Stimulated activated CD4-positive, alpha-beta T cell treated with anti-CD3 and anti-CD28 coated beads, Interleukin-1b, Interleukin-23, amount 100 ng/mL, for 24 hours (primary cell): Measurements from ENCODE around the gene PEPD.
"Not testable (repeated sequence)": the region's sequence is repeated elsewhere in the genome, so short reads cannot be mapped to it uniquely, and the experiment has no call there.

ENCODE experiments used
- DNase-seq, 4 experiments: peaks; one replicate each; pipeline ENCODE4 v3.0.0-alpha.2; 2020; ENCODE audit warnings: low read depth in 4 of 4, low spot score in 1 of 4

The PEPD gene

GRCh38 chr19:33498391-33499000 is 23.1 kb downstream of the PEPD start:
- DNase-seq, result no peak

- DNase-seq, result no peak
These were observed 23.8 kb downstream of the PEPD start for GRCh38 chr19:33497778-33498175.

- DNase-seq, result no peak
These were observed 24.3 kb downstream of the PEPD start for GRCh38 chr19:33497131-33497777.

- DNase-seq, result no peak
These were observed 25.3 kb downstream of the PEPD start for GRCh38 chr19:33496038-33496895.

- DNase-seq, result no peak
These were observed 28.0 kb downstream of the PEPD start for GRCh38 chr19:33493401-33494275.

- no peak for DNase-seq
These were observed 28.6 kb downstream of the PEPD start for GRCh38 chr19:33492951-33493350.

GRCh38 chr19:33492090-33492489 is 29.5 kb downstream of the PEPD start:
- DNase-seq, result no peak

- DNase-seq, result not testable (repeated sequence)
These were observed 31.0 kb downstream of the PEPD start for GRCh38 chr19:33490596-33490995.

GRCh38 chr19:33490041-33490451 is 31.5 kb downstream of the PEPD start:
- DNase-seq, result no peak

- no peak for DNase-seq
These were observed 32.8 kb downstream of the PEPD start for GRCh38 chr19:33488826-33489225.

- DNase-seq, result no peak
These were observed 33.4 kb downstream of the PEPD start for GRCh38 chr19:33487901-33488800.

- DNase-seq, result no peak
These were observed 34.4 kb downstream of the PEPD start for GRCh38 chr19:33486936-33487811.

GRCh38 chr19:33486407-33486806 is 35.2 kb downstream of the PEPD start:
- no peak for DNase-seq

GRCh38 chr19:33484226-33484774 is 37.3 kb downstream of the PEPD start:
- DNase-seq, result no peak

GRCh38 chr19:33482476-33482875 is 39.1 kb downstream of the PEPD start:
- no peak for DNase-seq

- DNase-seq, result no peak
These were observed 39.7 kb downstream of the PEPD start for GRCh38 chr19:33481863-33482262.

- DNase-seq, result not testable (repeated sequence)
These were observed 42.0 kb downstream of the PEPD start for GRCh38 chr19:33479570-33479969.

GRCh38 chr19:33477781-33478180 is 43.8 kb downstream of the PEPD start:
- no peak for DNase-seq
